DLD1 (cell line): ENCODE measurements around the gene USP34.

ENCODE experiments used
- in situ Hi-C: cut with HindIII; loops from 2 replicates; pipeline ENCODE4 v1.10.0; 2017; ENCODE audit warnings: low sequenced_read_pairs

Gene USP34

GRCh38 chr2:61255580-61256437 lies 215.1 kb downstream of the USP34 start:
- in situ Hi-C loops: no loop called here

- in situ Hi-C loops: no loop called here
Measured at GRCh38 chr2:61254536-61254935, 216.4 kb downstream of the USP34 start.

DNA sequence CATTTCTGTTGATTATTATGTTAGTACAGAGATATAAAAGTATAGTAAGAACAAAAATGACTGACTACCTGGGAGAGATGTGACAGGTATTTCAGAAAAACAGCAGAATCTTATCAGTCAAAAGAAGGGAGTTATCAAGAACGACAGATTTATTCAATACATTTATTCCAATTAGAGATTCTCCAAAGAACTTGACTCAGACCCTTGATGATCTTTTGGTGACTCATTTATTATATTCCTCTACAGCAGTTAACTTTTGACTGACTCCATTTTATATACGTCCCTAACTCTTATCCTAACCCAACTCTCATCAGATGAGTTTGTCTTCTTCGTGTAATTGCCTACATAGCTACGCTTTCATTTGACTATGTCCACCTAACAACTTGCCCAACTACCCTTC lies 217.8 kb downstream of the USP34 start:
- in situ Hi-C loops: no loop called here

DNA sequence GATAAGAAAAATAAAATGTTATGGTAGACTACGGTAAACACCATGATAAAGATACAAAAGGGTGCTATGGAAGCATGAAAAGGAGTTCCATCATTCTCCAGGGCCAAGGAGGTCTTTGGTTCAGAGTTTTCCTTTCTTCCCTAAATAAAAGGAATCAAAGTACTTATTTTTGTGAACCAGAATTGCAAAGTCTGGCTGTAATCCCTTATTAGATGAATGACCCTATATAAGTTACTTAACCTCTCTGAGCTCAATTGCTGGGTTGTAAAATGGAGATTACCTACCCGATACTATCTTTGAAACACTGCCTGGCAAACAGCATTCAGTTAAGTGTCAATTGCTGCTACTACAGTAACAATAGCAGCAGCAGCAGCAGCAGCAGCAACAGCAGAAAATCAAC lies 218.9 kb downstream of the USP34 start:
- in situ Hi-C loops: no loop called here

GRCh38 chr2:61249521-61250071 lies 221.3 kb downstream of the USP34 start:
- in situ Hi-C loops: no loop called here

- in situ Hi-C loops: no loop called here
Measured at GRCh38 chr2:61247204-61247812, 223.6 kb downstream of the USP34 start.

DNA sequence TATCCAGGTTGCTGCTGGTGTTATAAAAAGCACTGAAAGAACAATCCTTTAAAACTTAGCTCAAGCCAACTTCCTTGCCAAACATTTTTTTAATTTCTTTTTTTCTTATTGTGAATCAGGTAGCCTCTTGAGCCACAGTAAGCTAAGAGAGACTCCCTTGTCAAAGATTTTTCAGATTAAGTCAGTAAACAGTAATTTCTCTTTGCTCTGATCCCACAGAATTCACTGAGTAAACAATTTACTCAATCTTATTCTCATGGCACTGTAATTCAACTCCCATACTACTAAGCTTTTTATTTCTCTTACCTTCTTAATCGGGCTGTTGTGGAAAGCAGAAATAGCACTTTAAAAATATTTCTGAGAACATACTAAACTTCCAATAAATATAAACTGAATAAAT lies 226.2 kb downstream of the USP34 start:
- in situ Hi-C loops: no loop called here

GRCh38 chr2:61241266-61241665 lies 229.6 kb downstream of the USP34 start:
- in situ Hi-C loops: no loop called here

DNA sequence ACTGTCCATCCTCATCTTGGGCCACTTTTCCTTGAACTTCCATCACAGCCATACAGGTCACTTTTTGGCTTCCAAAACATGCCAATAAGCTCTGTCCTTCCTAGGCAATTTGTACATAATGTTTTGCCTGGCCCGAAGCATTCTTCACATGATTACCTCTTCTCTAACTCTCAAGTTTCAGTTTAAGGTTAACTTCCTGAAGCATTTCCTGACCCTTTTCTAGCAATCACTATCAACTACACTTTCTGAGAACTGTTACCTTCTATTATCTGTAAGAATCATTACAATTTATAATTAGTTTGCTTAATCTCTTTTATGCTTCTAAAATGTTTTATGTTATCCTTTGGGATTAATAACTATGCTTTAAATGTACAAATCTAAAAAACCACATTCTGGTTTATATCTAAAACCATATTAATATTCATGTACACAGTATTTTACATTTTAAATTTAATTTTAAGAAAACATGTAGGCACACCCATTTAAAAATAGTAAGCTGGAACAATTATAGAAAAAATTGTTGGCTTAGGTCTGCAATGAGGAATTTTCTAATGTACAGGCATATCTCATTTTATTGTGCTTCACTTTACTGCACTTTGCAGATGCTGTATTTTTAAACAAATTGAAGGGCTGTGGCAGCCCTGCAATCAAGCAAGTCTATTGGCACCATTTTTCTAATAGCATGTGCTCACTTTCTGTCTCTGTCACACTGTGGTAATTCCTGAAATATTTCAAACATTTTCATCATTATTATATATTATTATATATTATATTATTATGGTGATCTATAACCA lies 232.5 kb downstream of the USP34 start:
- in situ Hi-C loops: no loop called here

DNA sequence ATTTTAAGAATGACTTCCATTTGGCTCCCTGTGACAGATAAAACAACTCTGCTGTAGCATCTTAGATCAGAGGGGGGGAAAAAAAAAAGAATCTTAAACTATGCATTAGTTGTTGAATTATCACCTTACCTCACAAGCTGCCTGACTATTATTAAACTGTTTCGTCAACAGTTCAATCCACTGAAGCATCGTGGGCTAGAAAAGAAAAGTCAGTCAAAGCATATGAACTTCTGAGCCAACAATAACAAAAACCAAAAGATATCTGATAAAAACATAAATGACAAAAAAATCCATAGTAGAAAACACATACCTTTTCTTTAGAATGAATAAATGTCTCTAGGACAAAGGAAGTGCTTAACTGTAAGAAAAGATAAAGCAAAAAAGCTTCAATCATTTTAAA lies 235.2 kb downstream of the USP34 start:
- in situ Hi-C loops: no loop called here

DNA sequence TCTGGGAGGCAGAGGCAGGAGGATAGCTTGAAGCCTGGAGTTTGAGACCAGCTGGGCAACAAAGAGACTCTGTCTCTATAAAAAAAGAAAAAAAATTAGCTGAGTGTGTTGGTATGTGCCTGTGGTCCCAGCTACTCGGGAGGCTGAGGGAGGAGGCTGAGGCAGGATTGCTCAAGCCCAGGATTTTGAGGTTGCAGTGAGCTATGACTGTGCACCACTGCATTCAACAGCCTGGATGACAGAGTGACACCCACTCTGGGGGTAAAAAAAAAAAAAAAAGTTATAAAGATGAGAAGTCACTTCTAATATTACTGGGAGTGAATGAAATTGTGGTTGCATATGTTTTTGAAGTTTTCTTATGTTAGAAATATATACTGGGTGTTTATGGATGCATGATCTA lies 237.3 kb downstream of the USP34 start:
- in situ Hi-C loops: no loop called here

DNA sequence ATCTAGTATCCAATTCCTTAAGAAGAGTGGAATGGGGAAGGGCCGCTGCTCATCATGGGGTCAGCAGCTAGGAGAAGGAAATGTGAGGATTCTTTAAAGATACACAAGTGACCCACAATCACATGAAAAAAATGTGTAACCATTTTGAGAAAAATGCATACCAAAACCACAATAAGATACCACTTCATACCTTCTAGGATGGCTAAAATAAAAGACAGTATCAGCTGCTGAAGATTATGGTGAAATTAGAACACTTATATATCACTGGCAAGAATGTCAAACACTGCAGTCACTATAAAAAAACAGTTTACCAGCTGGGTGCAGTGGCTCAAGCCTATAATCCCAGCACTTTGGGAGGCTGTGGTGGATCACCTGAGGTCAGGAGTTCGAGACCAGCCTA lies 241.0 kb downstream of the USP34 start:
- in situ Hi-C loops: no loop called here

DNA sequence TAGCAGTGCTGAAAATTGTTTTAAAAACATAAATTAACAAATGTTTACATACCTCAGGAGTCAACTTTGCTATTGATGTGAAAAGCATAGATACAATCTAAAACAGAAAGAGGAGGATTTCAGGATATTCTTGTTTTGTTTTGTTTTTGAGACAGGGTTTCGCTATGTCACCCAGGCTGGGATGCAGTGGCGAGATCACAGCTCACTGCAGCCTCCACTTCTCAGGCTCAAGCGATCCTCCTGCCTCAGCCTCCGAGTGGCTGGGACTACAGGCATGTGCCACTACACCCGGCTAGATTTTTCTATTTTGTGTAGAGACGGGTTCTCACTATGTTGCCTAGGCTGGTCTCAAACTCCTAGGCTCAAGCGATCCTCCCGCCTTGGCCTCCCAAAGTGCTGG lies 248.3 kb downstream of the USP34 start:
- in situ Hi-C loops: no loop called here

DNA sequence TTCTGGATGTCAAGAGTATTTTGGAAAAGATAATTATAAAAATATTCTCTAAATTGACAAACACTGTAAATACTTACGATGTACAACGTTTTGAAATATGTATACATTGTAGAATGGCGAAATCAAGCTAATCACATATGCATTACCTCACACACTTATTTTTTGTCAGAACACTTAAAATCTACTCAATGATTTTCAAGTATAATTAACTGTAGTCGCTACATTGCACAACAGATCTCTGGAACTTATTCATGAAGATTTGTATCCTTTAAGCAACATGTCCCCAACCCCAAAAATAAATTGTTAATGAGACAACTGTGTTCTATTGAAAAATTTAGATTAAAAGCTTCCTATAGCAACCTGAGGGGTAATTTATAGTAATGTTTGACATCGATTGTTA lies 249.1 kb downstream of the USP34 start:
- in situ Hi-C loops: no loop called here

GRCh38 chr2:61220768-61221167 lies 250.1 kb downstream of the USP34 start:
- in situ Hi-C loops: no loop called here

DNA sequence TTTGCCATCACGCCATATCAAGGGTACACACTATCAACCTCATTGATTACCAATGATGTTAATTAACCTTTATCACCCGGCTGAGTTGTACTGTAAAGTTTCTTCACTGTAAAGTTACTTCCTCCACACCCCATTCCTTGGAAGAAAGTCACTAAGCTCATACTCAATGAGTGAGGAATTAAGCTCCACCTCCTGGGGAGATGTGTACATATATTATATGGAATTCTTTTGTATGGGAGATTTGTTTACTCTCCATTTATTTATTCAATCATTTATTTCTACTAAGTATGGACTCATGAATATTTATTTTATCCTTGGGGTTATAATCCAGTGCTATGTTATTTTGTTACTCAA lies 252.1 kb downstream of the USP34 start:
- in situ Hi-C loops: no loop called here

- in situ Hi-C loops: no loop called here
Measured at GRCh38 chr2:61218076-61218816, 252.6 kb downstream of the USP34 start.

DNA sequence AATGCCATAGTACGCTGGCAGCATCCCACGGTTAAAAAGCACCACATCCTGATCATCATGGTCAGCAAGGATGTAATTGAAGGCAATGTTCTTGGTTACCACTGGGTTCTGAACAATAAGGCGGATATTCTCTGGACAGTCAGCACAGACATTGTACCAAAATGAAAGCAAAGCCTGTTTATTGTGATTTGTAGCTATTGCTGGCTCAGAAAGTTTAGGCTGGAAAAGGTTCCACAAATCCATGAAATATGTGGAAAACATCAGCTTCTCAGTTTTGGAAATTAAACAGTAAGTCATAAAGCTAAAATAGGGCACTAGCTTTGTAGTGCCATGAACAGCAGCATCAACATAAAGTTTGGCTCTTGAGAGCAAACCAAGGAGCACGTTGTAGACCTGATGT lies 256.7 kb downstream of the USP34 start:
- in situ Hi-C loops: no loop called here

- in situ Hi-C loops: no loop called here
Measured at GRCh38 chr2:61210332-61210981, 260.4 kb downstream of the USP34 start.

DNA sequence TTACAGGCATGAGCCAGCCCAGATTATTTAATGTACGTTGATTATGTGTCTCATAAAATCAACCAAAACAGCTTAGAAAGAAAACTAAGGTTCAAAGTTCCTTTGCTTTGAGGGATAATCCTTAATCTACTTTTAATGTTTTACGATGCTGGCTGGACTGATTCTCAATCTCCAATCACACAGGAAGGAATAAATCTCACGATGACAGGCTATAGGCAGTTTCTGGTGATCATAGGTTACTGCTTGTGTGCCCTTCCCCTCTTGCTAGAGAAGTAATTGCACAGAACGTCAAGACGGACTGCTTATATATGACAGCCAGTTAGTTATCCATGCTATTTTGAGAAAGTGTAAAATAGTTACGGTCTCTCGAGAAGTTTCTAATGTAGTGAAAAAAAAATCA lies 265.8 kb downstream of the USP34 start:
- in situ Hi-C loops: no loop called here
